ENCODE results near the gene OTOG. TPM values are rescaled to one million over a fixed set of nuclear protein-coding genes. Genes with fewer than 3 reads are reported as not detected.

Gene OTOG
- total and polyA plus RNA-seq, 7 donors: under 0.01 TPM; not detected in 5

- Histone ChIP-seq H3K9me3 (no peaks in the 10 kb centered on the region), H3K36me3 (no peaks in the 10 kb centered on the region), H3K4me1 (peaks cover 0 to 30% (median 22%) of the 10 kb centered on the region in 4 donors), H3K27ac (no peak overlapping the region), H3K4me3 (no peak overlapping the region), H3K27me3 (no peaks in the 10 kb centered on the region)
- intact Hi-C loops (cut with DNase I): no loop called here
- 67% methylated on average over 3 of the region's 3 CpGs for WGBS, 2 donors
- no peak for TF ChIP-seq CTCF (IDR thresholded peaks at IDR 0.05)
- TF ChIP-seq POLR2AphosphoS5 (IDR thresholded peaks at IDR 0.05): no peak
- no peak for TF ChIP-seq EP300 (IDR thresholded peaks at IDR 0.05)
- TF ChIP-seq POLR2A (IDR thresholded peaks at IDR 0.05): no peak
- DNase-seq: no peak
Observed at GRCh38 chr11:17511571-17511970, 35.5 kb upstream of the OTOG start.

- no peaks in the 10 kb centered on the region for H3K9me3 ChIP-seq
- intact Hi-C loops (cut with DNase I): no loop called here
- TF ChIP-seq POLR2A (IDR thresholded peaks at IDR 0.05) (no peak), POLR2AphosphoS5 (IDR thresholded peaks at IDR 0.05) (no peak), CTCF (IDR thresholded peaks at IDR 0.05) (no peak), EP300 (IDR thresholded peaks at IDR 0.05) (no peak)
- DNase-seq: no peak
- no peak overlapping the region for H3K27ac ChIP-seq
- no peak overlapping the region for H3K4me3 ChIP-seq
- H3K27me3 ChIP-seq: no peaks in the 10 kb centered on the region
- peaks cover 0 to 30% (median 22%) of the 10 kb centered on the region in 4 donors for H3K4me1 ChIP-seq
- 34 to 69% methylated on average over 2 of the region's 2 CpGs for WGBS, 2 donors
- H3K36me3 ChIP-seq: no peaks in the 10 kb centered on the region
Observed at GRCh38 chr11:17512101-17512500, 35.0 kb upstream of the OTOG start.

- no peak overlapping the region for H3K27ac ChIP-seq
- TF ChIP-seq CTCF (IDR thresholded peaks at IDR 0.05): no peak
- no peak for TF ChIP-seq EP300 (IDR thresholded peaks at IDR 0.05)
- TF ChIP-seq POLR2AphosphoS5 (IDR thresholded peaks at IDR 0.05): no peak
- no peak for TF ChIP-seq POLR2A (IDR thresholded peaks at IDR 0.05)
- H3K9me3 ChIP-seq: no peaks in the 10 kb centered on the region
- no peak overlapping the region for H3K4me3 ChIP-seq
- peaks cover 0 to 20% (median 12%) of the 10 kb centered on the region in 4 donors for H3K4me1 ChIP-seq
- no peak for DNase-seq
- WGBS, 2 donors: 79 to 87% methylated on average over 1 of the region's 1 CpG
- H3K36me3 ChIP-seq: no peaks in the 10 kb centered on the region
- no peaks in the 10 kb centered on the region for H3K27me3 ChIP-seq
- intact Hi-C loops (cut with DNase I): no loop called here
Observed at GRCh38 chr11:17513853-17514252, 33.2 kb upstream of the OTOG start.

GRCh38 chr11:17514476-17514875 is 32.6 kb upstream of the OTOG start:
- WGBS, 2 donors: 88 to 92% methylated on average over 4 of the region's 4 CpGs
- H3K36me3 ChIP-seq: no peaks in the 10 kb centered on the region
- intact Hi-C loops (cut with DNase I): no loop called here

More at GRCh38 chr11:17514476-17514875, 32.6 kb upstream of the OTOG start:
- no peaks in the 10 kb centered on the region for H3K27me3 ChIP-seq
- no peak for DNase-seq
- no peaks in the 10 kb centered on the region for H3K9me3 ChIP-seq
- no peak overlapping the region for H3K27ac ChIP-seq
- peaks cover 0 to 17% (median 11%) of the 10 kb centered on the region in 4 donors for H3K4me1 ChIP-seq
- H3K4me3 ChIP-seq: no peak overlapping the region
- TF ChIP-seq EP300 (IDR thresholded peaks at IDR 0.05) (no peak), CTCF (IDR thresholded peaks at IDR 0.05) (no peak), POLR2AphosphoS5 (IDR thresholded peaks at IDR 0.05) (no peak), POLR2A (IDR thresholded peaks at IDR 0.05) (no peak)
